ENCODE results near the gene CD22.

The CD22 gene

GRCh38 chr19:35322014-35322413 is 7.0 kb upstream of the CD22 start:
- H3K4me2 ChIP-seq (ENCODE audit: low read depth, low read length, poor library complexity, severe bottlenecking), result no peak overlapping the region
- H3K4me3 ChIP-seq (ENCODE audit: low read length, poor library complexity, severe bottlenecking), result no peak overlapping the region

DNA sequence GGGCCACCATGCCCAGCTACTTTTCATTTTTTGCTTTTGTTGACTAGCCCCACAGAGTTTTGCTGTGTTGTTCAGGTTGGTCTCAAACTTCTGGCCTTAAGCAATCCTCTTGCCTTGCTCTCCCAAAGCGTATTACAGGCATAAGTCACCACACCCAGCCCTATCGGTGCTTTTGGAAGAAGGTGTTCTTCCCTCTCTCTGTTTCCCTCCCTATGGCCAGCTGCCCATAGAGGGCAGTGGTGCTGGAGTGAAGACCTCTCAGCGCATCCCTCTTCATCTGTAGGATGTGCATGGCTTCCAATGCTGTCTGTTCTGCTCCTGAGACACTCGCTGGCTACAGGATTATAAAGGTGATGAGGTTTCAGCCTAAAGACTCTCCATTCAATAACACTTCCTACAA is 1.3 kb upstream of the CD22 start:
- no peaks in the 10 kb centered on the region for H3K79me2 ChIP-seq (ENCODE audit: insufficient read depth, low read length)
- no peaks in the 10 kb centered on the region for H4K20me1 ChIP-seq (ENCODE audit: insufficient read depth, low read length, poor library complexity, severe bottlenecking)
- H3K4me2 ChIP-seq (ENCODE audit: low read depth, low read length, poor library complexity, severe bottlenecking), result no peak overlapping the region
- no peak overlapping the region for H3K4me3 ChIP-seq (ENCODE audit: low read length, poor library complexity, severe bottlenecking)
- H3K27me3 ChIP-seq (ENCODE audit: insufficient read depth, low read length, poor library complexity, severe bottlenecking), result no peaks in the 10 kb centered on the region
- no peak overlapping the region for H3K9ac ChIP-seq (ENCODE audit: low read depth, low read length, poor library complexity, severe bottlenecking)
- H3K9me3 ChIP-seq (ENCODE audit: insufficient read depth, low read depth, low read length), result no peaks in the 10 kb centered on the region
- H3K36me3 ChIP-seq (ENCODE audit: insufficient read depth, low read length), result no peaks in the 10 kb centered on the region
- H3F3A ChIP-seq (ENCODE audit: low read depth), result peaks cover 6% of the 10 kb centered on the region; the same call in 1 of the 2 replicates
- H2AFZ ChIP-seq (ENCODE audit: low read length), result no peak overlapping the region
- peaks cover 14% of the 10 kb centered on the region for H3K4me1 ChIP-seq (ENCODE audit: insufficient read depth, low read length, poor library complexity, severe bottlenecking)
- H3K9me2 ChIP-seq (replicated peaks; ENCODE audit: low read depth, low read length), result no peaks in the 10 kb centered on the region
- no peak for TF ChIP-seq EZH2phosphoT487 (IDR thresholded peaks at IDR 0.05; ENCODE audit: borderline replicate concordance)
- TF ChIP-seq, protein P1, sequence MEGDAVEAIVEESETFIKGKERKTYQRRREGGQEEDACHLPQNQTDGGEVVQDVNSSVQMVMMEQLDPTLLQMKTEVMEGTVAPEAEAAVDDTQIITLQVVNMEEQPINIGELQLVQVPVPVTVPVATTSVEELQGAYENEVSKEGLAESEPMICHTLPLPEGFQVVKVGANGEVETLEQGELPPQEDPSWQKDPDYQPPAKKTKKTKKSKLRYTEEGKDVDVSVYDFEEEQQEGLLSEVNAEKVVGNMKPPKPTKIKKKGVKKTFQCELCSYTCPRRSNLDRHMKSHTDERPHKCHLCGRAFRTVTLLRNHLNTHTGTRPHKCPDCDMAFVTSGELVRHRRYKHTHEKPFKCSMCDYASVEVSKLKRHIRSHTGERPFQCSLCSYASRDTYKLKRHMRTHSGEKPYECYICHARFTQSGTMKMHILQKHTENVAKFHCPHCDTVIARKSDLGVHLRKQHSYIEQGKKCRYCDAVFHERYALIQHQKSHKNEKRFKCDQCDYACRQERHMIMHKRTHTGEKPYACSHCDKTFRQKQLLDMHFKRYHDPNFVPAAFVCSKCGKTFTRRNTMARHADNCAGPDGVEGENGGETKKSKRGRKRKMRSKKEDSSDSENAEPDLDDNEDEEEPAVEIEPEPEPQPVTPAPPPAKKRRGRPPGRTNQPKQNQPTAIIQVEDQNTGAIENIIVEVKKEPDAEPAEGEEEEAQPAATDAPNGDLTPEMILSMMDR (conservative IDR thresholded peaks at IDR 0.05; ENCODE audit: low read length), result peak; percentile 63

More at GRCh38 chr19:35322014-35322413, 7.0 kb upstream of the CD22 start:
- no peaks in the 10 kb centered on the region for H3K79me2 ChIP-seq (ENCODE audit: insufficient read depth, low read length)
- TF ChIP-seq, protein P1 (conservative IDR thresholded peaks at IDR 0.05; ENCODE audit: low read length), result no peak
- TF ChIP-seq EZH2phosphoT487 (IDR thresholded peaks at IDR 0.05; ENCODE audit: borderline replicate concordance), result no peak
- H3K27me3 ChIP-seq (ENCODE audit: insufficient read depth, low read length, poor library complexity, severe bottlenecking), result no peaks in the 10 kb centered on the region
- no peak overlapping the region for H3K9ac ChIP-seq (ENCODE audit: low read depth, low read length, poor library complexity, severe bottlenecking)
- H3K36me3 ChIP-seq (ENCODE audit: insufficient read depth, low read length), result no peaks in the 10 kb centered on the region
- no peak overlapping the region for H2AFZ ChIP-seq (ENCODE audit: low read length)
- no peaks in the 10 kb centered on the region for H3K9me2 ChIP-seq (replicated peaks; ENCODE audit: low read depth, low read length)
- H3F3A ChIP-seq (ENCODE audit: low read depth), result peaks cover 9% of the 10 kb centered on the region
- H3K4me1 ChIP-seq (ENCODE audit: insufficient read depth, low read length, poor library complexity, severe bottlenecking), result peaks cover 37% of the 10 kb centered on the region
- peaks cover 3% of the 10 kb centered on the region; the same call in 1 of the 2 replicates for H3K9me3 ChIP-seq (ENCODE audit: insufficient read depth, low read depth, low read length)
- H4K20me1 ChIP-seq (ENCODE audit: insufficient read depth, low read length, poor library complexity, severe bottlenecking), result no peaks in the 10 kb centered on the region

GRCh38 chr19:35329323-35329722 is 336 bp downstream of the CD22 start:
- H4K20me1 ChIP-seq (ENCODE audit: insufficient read depth, low read length, poor library complexity, severe bottlenecking), result no peaks in the 10 kb centered on the region
- H3K4me2 ChIP-seq (ENCODE audit: low read depth, low read length, poor library complexity, severe bottlenecking), result peak overlapping the region; percentile 4
- no peaks in the 10 kb centered on the region for H3K27me3 ChIP-seq (ENCODE audit: insufficient read depth, low read length, poor library complexity, severe bottlenecking)
- H3K4me1 ChIP-seq (ENCODE audit: insufficient read depth, low read length, poor library complexity, severe bottlenecking), result peaks cover 19% of the 10 kb centered on the region
- H3K9me2 ChIP-seq (replicated peaks; ENCODE audit: low read depth, low read length), result no peaks in the 10 kb centered on the region
- H3K79me2 ChIP-seq (ENCODE audit: insufficient read depth, low read length), result no peaks in the 10 kb centered on the region
- no peaks in the 10 kb centered on the region for H3K9me3 ChIP-seq (ENCODE audit: insufficient read depth, low read depth, low read length)
- no peak for TF ChIP-seq EZH2phosphoT487 (IDR thresholded peaks at IDR 0.05; ENCODE audit: borderline replicate concordance)
- TF ChIP-seq, protein P1 (conservative IDR thresholded peaks at IDR 0.05; ENCODE audit: low read length), result no peak
- no peak overlapping the region for H3K9ac ChIP-seq (ENCODE audit: low read depth, low read length, poor library complexity, severe bottlenecking)
- H3K36me3 ChIP-seq (ENCODE audit: insufficient read depth, low read length), result no peaks in the 10 kb centered on the region
- H2AFZ ChIP-seq (ENCODE audit: low read length), result peak overlapping the region; percentile 46; the same call in 1 of the 2 replicates
- H3K4me3 ChIP-seq (ENCODE audit: low read length, poor library complexity, severe bottlenecking), result no peak overlapping the region
- H3F3A ChIP-seq (ENCODE audit: low read depth), result peaks cover 6% of the 10 kb centered on the region; the same call in 1 of the 2 replicates
